Mesothelial cell of epicardium (in vitro differentiated cells): ENCODE results near the gene GDE1. TPM values are rescaled to one million over a fixed set of nuclear protein-coding genes. Genes with fewer than 3 reads are reported as not detected.

Source experiments
- DNase-seq, 2 experiments: peaks; one replicate each; pipeline ENCODE4 v3.0.0; 2021; ENCODE audit warnings: low spot score in 2 of 2; ENCODE audit not compliant: unreplicated experiment in 2 of 2
- H3K27ac Mint-ChIP-seq: 2 replicates; pipeline ENCODE4 v1.8.0; 2021; ENCODE audit warnings: mixed read lengths
- H3K27me3 Mint-ChIP-seq: 2 replicates; pipeline ENCODE4 v1.8.0; 2021; ENCODE audit warnings: low read depth, mixed read lengths
- H3K36me3 Mint-ChIP-seq: 2 replicates; pipeline ENCODE4 v1.8.0; 2021; ENCODE audit warnings: mixed read lengths
- H3K4me1 Mint-ChIP-seq: 2 replicates; pipeline ENCODE4 v1.8.0; 2021; ENCODE audit warnings: mixed read lengths
- H3K4me3 Mint-ChIP-seq: 2 replicates; pipeline ENCODE4 v1.8.0; 2021; ENCODE audit warnings: mild to moderate bottlenecking, moderate library complexity, mixed read lengths
- H3K9me3 Mint-ChIP-seq: 2 replicates; pipeline ENCODE4 v1.8.0; 2021; ENCODE audit warnings: mixed read lengths
- CTCF ChIP-seq: fragments of 200-600 bp; sonication (generic); IDR thresholded peaks from one replicate; pipeline ENCODE4 v1.5.0; 2021; ENCODE audit warnings: antibody characterized with exemption; ENCODE audit not compliant: unreplicated experiment
- total RNA-seq: library from RNA; stranded (reverse); gene quantifications from 3 replicates; pipeline ENCODE4 v1.2.1, GENCODE V29; 2021

The GDE1 gene
- total RNA-seq = 42.7 to 49.1 TPM (median 45.9 TPM) in 3 replicates

DNA sequence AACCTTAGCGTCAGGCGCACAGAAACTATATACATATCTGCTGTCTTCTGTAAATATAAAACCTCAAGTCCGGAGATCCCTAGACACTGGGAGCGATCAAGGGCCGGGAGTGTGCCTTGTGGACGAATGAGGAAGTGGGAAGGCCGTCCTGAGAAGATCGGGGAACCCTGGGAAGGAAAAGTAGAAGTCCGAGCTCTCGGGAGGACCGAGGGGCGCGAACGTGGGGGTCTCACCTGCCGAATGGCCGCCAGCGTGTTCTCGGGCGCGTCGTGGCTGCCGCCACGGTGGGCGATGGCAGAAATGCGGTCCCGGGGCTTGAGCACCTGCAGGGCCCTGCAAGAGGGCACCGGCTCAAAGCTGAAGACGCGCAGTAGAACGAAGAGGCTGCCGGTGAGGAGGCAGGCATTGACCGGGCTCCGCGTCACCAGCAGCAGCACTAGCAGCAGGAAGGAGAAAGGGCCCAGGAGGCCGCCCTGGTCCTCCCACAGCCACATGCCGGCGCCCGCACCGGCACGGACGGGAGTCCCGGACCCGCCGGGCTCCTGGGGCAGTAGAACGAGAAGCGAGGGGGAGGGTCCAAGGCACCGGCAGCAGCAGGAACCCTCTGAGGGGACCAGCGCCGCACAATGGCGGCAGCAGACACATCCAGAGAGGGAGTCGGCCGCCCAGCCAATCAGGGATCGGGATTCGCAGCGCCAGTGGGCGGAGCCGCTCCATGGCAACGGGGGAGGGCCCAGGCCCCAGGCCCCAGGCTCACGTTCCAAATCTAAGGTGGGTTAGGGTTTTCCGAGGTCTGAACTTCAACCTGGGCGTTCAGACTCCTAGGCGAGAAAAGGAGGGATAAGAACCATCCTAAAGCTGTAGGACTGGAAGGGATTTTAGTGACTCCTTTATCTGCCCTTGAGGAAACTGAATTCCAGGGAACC is at the start of gene GDE1:
GDE1 (minus strand) TSS at position 628 of the 926 bp plus-strand sequence; CDS start at position 494, 134 bp downstream.
- Mint-ChIP-seq H3K4me3 (peak within 1 kb of the TSS; percentile 92), H3K9me3 (no peaks in the 10 kb centered on the region), H3K27me3 (no peaks in the 10 kb centered on the region), H3K4me1 (peaks cover 45% of the 10 kb centered on the region), H3K27ac (peak within 1 kb of the TSS; percentile 95), H3K36me3 (peaks cover 8% of the 10 kb centered on the region)
- no peak for TF ChIP-seq CTCF
- DNase-seq = peak; percentile 90 to 95

- Mint-ChIP-seq H3K27me3 (no peaks in the 10 kb centered on the region), H3K9me3 (peaks cover 6% of the 10 kb centered on the region), H3K4me3 (no peak overlapping the region), H3K4me1 (no peaks in the 10 kb centered on the region), H3K27ac (no peak overlapping the region), H3K36me3 (peaks cover 28% of the 10 kb centered on the region)
- DNase-seq = no peak
- TF ChIP-seq CTCF = no peak
These were observed 45.7 kb upstream of the GDE1 start for GRCh38 chr16:19567560-19567959.

- Mint-ChIP-seq H3K27ac (no peak overlapping the region), H3K4me3 (no peak overlapping the region), H3K27me3 (no peaks in the 10 kb centered on the region), H3K9me3 (peaks cover 6% of the 10 kb centered on the region), H3K4me1 (no peaks in the 10 kb centered on the region), H3K36me3 (peaks cover 34% of the 10 kb centered on the region)
- TF ChIP-seq CTCF = no peak
- no peak for DNase-seq
These were observed 44.5 kb upstream of the GDE1 start for GRCh38 chr16:19566362-19566761.

DNA sequence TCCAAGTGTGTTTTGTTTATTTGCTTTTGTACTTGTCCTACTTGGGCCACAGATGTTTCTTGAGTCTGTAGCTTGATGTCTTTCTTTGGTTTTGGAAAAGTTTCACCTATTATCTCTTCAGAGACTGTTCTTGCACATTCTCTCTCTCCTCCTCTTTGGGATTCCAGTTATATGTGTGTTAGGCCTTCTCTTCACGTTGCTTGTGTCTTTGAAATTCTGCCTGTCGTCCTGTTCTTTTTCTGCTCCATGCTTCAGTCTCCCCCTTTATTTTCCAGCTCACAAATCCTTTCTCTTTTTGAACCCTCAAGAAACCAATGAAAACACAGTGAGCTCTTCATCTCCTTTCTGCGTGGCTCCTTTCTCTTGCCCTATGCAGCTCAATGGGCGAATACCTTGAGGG is 41.5 kb upstream of the GDE1 start:
- peaks cover 6% of the 10 kb centered on the region for H3K9me3 Mint-ChIP-seq
- peaks cover 32% of the 10 kb centered on the region for H3K36me3 Mint-ChIP-seq
- H3K27ac Mint-ChIP-seq = no peak overlapping the region
- no peak for DNase-seq
- no peaks in the 10 kb centered on the region for H3K4me1 Mint-ChIP-seq
- no peak overlapping the region for H3K4me3 Mint-ChIP-seq
- no peaks in the 10 kb centered on the region for H3K27me3 Mint-ChIP-seq
- no peak for TF ChIP-seq CTCF

GRCh38 chr16:19560078-19560477 is 38.2 kb upstream of the GDE1 start:
- Mint-ChIP-seq H3K27me3 (no peaks in the 10 kb centered on the region), H3K4me3 (no peak overlapping the region), H3K36me3 (peaks cover 20% of the 10 kb centered on the region), H3K4me1 (peaks cover 8% of the 10 kb centered on the region), H3K27ac (no peak overlapping the region), H3K9me3 (peaks cover 6% of the 10 kb centered on the region)
- TF ChIP-seq CTCF = no peak
- no peak for DNase-seq
